Stimulated activated CD4-positive, alpha-beta T cell treated with anti-CD3 and anti-CD28 coated beads, TNF-alpha, amount 100 ng/mL, for 1 hour (primary cell): Measurements from ENCODE around the gene CAB39.
"Not testable (repeated sequence)": the region's sequence is repeated elsewhere in the genome, so short reads cannot be mapped to it uniquely, and the experiment has no call there.

Source experiments
- DNase-seq, 3 donors: peaks; one replicate each; pipeline ENCODE4 v3.0.0-alpha.2; 2020; ENCODE audit warnings: low read depth in 3 of 3, low spot score in 1 of 3

Gene CAB39

DNA sequence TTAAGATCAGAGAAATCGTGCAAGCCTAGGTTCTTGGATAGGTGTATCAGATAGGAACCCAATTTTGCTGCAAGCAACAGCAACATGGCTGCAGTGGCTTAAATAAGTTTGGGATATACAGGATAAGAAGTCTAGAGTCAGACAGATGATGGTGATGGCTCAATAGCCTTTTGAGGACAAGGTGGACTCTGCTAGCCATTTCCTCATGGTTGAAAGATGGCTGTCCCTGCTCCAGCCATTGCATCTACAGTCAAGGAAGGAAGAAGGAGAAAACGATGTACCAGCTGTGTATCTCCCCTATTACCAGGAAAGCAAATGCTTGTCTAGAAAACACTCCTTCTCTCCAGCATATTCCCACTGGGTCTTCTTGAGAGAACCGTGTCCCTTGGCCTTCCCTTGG lies 30.1 kb upstream of the CAB39 start:
- no peak for DNase-seq

DNA sequence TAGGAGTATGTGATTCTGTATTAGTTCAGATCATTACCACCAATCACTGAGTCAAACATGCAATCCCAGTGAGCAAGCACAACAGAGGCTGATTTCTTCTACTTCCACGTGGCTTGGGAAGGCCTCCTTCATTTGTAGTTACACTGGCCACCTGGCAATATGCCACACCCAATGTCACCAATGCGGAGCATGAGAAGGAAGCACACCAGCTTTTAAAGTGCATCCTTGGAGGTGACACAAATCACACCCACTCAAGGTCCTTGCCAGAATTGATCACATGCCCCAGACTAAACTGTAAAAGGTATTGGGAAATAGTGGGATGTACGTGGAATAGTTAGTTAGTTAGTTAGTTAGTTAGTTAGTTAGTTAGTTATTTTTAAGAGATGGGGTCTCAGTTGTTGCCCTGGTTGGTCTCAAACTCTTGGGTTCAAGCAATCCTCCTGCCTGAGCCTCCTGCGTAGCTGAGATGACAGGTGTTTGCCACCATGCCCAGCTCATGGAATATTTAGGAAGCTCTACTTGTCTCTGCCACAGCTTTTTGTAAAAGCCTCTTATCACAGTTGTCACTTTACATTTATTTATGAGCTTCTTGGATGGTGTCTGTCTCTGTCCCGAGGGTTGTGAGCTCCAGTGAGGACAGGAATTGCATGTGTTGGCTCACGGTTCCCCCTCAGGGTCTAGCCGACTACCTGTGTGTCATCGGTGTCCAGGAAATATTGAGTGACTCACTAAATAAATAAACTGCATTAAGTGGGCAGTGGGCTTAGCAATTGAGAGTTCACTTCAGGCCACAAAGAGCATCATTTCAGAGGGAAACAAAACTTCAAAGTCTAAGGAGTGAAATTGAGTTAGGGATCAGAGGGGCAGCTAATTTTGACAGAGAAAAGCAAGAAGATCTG lies 28.1 kb upstream of the CAB39 start:
- DNase-seq, result no peak

DNA sequence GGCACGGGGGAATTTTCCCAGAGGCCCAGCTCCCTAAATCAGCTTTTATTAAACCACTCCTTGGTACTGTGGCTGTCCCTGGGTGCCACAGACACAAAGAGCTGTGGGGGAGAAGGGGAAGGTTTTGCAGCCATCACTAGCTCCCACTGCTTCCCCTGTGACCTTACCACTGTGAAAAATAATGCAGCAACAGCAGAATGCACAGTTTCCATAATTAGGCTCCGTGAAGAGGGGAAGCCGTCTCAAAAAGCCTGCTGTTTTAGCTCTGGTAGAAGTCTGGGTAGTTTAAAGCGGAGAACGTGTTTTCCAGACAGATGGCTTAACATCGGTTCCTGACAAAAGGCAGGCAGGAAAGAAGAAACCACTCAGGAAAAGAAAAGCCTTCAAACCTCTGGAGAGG lies 27.5 kb upstream of the CAB39 start:
- no peak for DNase-seq

DNA sequence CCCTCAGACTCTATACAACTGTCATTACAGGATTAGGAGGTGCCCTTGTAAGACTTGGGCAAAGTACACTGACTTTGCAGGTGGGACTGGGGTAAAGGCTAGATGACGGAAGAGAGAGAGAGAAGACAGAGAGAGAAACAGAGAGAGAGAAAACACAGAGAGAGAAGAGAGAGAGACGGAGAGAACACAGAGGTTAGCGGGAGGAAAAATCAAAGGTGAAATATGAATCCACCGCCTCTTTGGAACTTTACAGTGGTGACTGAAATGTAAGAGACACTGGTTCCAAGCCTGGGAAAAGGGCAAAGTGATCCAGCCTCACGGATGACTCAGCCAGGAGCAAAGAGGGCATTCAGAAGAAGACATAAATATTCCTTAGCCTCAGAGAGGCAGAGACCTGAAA lies 25.1 kb upstream of the CAB39 start:
- DNase-seq, result no peak

DNA sequence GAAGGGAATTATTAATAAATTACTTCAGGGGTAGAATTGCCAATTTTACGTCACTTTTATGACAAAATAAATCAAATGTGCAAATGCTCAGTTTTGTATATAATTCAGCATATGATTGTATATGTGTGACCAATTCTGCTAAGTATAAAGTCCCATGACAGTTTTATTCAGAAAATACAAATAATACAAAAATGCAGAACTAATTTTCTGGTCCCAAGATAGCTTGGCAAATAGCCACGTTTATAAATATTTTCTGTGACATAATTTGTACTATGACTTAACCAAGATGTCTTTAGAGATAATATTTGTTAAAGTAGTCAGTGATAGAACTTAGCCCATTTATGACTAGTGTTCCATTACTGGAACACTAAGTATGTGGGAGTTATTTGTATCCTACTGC lies 24.2 kb upstream of the CAB39 start:
- DNase-seq, result no peak

DNA sequence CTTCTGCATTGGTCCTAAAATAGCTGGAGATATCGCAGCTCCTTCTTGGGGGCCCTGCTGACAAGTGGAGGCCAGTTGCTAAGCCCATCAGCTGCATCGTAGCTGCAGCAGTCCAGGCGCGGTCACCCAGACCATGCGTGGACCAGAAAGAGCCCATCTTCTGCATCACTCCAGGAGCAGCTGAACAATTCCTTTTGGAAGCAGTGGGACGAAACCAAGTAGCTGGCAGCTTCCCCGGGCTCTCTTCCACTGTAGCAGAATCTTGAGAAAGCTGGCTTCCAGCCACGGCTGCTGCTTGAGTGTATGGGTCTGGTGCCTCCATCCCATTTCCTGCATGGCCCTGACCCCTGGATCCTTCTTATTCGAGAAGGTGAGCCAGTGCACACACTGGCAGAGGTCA lies 22.2 kb upstream of the CAB39 start:
- DNase-seq, result no peak

DNA sequence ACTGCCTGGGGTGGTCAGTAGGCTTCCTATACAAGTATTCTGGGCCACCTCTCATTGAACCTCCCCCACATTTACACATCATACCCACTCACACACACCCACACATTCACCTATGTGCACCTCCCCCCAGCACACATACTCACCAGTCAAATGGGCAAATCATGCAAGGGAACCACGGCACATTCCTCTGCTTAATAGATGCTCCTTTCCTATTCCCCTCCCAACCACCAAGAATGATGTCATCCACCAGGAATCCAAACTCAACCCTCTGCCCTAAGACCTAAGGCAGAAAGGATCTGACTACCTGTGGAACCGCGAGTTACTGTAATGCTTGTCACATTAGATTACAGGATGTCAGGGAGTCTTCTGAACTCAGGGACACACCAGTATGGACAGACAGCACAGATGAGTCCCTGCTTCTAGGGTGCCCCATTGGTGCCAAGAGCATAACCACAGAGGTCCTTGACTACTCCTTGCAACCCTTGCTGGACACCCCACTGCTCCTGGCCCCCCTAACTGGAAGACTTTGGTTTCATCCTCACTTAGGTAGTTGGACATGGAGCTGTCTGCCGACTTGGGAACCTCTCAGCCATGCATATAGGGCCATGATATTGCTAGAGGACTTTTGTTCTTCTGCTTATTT lies 21.5 kb upstream of the CAB39 start:
- no peak for DNase-seq

DNA sequence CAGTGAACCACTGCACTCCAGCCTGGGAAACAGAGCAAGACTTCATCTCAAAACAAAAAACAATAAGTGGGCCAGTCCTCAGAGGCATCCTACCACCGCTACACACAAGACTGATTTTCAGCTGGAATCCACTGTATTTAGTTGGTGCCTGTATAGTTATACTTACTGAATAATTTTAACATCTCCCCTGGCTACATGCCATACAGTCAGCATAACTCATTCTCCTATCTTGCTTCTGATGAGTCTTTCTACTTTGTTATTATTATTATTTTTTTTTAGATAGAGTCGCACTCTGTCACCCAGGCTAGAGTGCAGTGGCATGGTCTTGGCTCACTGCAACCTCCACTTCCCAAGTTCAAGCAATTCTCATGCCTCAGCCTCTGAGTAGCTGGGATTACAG lies 19.9 kb upstream of the CAB39 start:
- DNase-seq, result no peak

DNA sequence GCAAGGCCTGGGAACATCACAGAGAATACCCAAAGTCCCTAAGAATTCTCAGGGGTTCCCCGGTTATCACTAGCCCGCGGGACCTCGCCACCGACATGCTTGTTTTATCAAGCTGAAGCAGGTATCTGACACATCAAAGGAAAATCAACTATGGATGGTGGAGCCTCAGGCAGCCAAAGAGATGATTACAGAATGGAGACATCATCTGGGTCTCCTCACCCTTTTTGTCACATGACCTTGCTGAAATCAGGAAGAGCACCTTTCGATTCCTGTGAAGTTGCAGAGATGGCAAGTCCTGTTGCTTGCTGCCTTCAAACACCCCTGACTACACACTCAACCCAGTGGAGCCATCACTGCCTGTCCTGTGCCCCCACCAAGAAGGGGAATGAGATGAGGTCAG lies 19.2 kb upstream of the CAB39 start:
- no peak for DNase-seq

DNA sequence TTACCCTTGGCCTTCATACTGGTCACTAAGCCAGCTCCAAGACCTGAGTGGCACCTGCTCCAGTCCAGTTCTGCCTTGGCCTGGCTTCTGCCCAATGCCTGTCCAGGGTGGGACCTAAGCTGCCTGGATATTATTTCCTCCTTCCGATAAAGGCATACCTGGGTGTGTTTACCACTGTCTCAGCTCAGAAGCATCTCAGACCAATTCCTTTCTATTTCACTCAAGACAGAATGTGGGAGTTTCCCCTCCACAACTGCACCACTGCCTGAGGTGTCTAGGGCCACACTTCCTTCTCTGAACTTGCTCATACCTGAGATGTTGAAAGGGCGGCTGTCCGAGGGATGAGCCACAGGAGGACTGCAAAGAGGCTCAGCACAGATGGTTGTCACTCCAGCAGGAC lies 18.4 kb upstream of the CAB39 start:
- no peak for DNase-seq

DNA sequence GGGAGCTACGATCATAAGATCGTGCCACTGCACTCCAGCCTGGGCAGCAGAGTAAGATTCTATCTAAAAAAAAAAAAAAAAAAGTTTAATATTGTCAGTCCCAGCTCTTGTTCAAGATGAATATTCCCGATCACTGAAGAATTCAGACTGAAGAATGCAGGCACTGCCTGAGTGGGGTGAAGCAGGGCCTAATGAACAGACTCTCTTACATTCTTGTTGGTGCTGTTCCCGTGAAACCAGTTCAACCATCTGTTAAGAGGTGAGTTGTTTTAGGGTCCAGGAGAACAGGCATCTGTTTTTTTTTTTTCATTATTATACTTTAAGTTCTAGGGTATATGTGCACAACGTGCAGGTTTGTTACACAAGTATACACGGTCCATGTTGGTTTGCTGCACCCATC lies 17.1 kb upstream of the CAB39 start:
- no peak for DNase-seq

DNA sequence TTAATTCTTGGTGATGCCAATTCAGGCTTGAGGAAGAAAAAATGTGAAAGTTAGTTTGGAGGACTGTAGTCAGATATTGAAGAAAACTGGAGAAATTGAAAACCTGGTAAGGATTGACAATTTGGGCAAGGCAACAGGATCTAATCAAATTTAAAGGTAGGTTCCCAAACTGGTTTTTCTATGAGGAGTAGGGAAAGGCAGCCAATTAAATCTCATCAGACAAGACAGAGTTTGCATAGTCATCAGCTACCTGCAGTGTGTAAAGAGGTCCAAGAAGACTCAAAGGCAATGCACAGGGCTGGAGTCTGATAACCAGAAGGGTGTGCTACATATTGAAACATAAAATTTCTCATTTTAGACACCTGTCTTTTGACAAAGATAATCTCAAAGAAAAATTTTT lies 16.0 kb upstream of the CAB39 start:
- no peak for DNase-seq

DNA sequence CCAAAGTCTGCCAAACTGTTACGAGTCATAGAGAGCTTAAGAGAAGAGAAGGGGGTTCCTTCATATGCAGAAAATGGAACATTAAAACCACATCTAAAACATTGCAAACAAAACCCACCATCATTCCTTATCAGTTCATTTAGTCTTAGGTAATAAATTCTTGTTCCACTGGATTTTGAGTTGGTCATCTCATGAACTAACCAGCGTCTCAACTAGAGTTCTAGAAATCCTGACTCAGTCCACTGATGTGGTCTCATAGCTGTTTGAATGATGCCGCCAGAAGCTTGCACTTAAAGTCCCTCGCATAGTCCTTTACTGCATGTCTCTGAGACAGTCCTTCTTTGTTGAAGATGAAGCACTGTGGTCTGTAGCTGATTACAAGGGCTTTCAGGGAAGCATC lies 15.0 kb upstream of the CAB39 start:
- DNase-seq, result no peak

DNA sequence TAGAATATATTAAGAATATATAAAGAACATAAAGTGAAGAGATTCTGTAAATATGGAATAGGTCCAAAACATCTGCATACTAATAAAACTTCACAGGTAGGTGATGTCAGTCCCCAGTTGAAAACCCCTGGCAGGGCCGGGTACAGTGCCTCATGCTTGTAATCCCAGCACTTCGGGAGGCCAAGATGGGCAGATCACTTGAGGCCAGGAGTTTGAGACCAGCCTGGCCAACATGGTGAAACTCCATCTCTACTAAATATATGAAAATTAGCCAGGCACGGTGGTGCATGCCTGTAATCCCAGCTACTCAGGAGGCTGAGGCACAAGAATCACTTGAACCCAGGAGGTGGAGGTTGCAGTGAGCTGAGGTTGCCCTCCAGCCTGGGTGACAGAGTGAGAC lies 13.9 kb upstream of the CAB39 start:
- DNase-seq, result not testable (repeated sequence)

DNA sequence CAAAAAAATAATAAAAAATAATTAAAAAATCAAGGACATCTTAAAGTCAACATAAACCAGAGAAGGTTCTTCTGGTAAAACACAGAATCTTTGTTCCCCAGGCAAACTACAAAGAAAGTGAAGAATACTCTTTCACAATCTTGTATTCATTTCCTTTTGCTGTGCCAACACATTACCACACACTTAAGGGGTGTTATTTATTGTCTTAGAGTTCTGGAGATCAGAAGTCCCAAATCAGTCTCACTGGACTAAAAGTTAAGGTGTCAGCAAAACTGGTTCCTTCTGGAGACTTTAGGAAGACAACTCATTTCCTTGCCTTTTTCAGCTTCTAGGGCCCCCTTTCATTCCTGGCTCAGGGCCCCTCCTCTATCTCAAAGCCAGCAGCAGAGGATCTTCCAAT lies 12.2 kb upstream of the CAB39 start:
- no peak for DNase-seq

DNA sequence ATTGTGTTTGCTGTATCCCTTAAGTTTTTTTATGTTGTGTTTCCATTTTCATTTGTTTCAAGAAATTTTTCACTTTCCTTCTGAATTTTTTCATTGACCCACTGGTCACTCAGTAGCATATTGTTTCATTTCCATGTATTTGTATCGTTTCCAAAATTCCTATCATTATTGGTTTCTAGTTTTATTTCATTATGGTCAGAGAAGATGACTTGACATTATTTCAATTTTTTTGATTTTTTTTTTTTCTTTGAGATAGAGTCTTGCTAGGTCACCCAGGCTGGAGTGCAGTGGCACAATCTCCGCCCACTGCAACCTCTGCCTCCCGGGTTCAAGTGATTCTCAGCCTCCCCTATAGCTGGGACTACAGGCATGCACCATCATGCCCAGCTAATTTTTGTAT lies 11.3 kb upstream of the CAB39 start:
- no peak for DNase-seq

DNA sequence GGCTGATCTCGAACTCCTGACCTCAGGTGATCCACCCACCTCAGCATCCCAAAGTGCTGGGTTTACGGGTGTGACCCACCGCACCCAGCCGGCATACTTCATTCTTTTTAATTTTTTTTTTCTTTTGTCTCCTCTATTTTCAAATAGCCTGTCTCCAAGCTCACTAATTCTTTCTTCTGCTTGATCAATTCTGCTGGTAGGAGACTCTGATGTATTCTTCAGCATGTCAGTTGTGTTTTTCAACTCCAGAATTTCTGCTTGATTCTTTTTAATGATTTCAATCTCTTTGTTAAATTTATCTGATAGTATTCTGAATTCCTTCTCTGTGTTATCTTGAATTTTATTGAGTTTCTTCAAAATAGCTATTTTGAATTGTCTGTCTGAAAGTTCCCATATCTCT lies 10.2 kb upstream of the CAB39 start:
- not testable (repeated sequence) for DNase-seq

DNA sequence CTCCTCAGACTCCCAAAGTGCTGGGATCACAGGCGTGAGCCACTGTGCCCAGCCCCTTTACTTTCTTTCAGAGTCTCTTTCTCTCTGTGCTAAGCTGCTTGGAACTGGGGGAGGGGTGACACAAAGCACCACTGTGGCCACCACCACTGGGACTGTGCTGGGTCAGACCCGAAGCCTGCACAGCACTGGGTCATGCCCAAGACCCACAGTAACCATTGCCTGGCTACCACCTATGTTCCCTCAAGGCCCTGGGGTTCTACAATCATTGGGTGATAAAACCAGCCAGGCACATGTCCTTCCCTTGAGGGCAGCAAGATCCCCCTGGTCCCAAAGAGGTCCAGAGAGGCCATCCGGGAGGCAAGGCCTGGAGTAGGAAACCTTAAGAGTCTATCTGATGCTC lies 9.1 kb upstream of the CAB39 start:
- DNase-seq, result no peak

DNA sequence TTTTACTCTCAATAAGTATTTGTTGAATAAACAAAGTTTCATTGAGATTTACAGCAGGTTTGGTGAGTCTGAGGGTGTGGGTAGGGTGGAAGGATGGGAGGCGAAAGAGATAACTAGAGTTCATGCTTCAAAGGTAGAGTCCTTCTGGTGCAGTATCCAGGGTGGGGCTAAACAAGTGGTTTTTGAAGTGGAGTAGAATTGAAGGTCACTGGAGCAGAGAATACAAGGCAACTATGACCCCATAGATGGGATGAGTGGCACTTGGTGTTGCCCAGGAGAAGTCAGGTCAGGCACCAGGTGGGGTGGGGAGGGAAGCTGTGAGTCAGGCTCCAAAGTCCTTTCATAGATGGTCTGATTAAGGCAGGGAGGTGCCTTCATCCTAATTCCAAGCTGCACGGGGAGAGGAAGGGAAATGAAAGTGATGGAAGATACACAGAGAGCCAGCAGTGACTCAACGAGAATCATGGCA lies 6.6 kb upstream of the CAB39 start:
- no peak for DNase-seq

DNA sequence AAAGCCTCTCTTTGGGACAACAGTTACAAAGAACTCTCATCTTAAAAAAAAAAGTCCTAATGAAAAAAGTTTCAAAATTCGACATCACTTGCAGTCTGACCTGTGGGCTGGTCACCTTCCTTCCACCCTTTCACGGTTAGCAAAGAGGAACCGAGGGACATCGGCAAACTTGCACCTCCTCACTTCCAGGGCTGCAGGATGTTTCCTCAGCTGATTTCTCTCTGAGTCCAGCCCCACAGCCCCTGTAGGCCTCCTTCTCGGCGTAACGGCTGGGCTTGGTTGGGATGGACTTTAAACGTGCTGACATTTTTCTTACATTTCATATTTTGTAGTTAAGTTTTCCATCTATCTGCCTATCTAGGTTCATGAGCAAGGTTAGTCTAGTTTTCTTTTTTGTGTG lies 5.7 kb upstream of the CAB39 start:
- no peak for DNase-seq

DNA sequence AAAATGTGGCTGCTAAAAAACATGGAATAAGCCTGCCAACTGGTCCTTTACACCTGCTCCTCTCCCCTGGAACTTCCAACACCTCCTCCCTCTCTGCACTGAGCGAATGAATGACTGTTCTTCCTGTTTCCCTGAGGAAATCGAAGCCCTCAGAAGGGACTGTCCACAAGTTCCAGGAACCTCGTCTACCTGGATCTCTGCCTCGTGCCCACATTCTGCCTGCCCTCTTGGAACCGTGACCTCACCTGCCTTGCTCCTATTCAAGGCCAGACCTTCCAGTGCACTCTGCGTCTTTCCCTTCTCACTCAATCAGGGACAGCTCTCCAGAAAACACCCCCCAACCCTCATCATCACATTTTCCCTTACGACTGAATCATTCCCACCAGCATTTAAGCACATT lies 4.4 kb upstream of the CAB39 start:
- DNase-seq, result no peak

DNA sequence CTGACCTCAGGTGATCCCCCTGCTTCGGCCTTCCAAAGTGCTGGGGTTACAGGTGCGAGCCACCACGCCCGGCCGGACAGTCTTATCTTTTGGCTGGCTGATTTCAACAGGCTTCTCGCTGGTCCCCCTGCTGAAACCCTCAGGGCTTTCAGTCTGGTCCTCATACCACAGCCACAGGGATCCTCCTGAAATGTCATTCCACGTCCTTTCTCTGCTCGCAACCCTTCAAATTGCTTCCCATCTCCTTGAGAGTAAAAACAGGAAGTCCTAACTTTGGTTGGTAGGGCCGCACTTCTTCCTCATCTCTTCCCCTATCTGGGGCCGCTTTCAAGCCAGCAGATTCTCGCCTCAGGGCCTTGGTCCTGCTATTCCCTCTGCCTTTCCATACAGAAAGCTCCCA lies 1.4 kb upstream of the CAB39 start:
- DNase-seq, result no peak
